GM19239 (cell line): Measurements from ENCODE around the gene GPR107.

Experiments
- DNase-seq: peaks from one replicate; pipeline ENCODE4 v3.0.0; 2011; ENCODE audit warnings: low spot score; ENCODE audit not compliant: insufficient read length
- FAIRE-seq: peaks from 2 replicates; lab custom pipeline; 2011; peaks lifted over from hg19 to GRCh38; lab: Jason Lieb, UNC

Gene GPR107

DNA sequence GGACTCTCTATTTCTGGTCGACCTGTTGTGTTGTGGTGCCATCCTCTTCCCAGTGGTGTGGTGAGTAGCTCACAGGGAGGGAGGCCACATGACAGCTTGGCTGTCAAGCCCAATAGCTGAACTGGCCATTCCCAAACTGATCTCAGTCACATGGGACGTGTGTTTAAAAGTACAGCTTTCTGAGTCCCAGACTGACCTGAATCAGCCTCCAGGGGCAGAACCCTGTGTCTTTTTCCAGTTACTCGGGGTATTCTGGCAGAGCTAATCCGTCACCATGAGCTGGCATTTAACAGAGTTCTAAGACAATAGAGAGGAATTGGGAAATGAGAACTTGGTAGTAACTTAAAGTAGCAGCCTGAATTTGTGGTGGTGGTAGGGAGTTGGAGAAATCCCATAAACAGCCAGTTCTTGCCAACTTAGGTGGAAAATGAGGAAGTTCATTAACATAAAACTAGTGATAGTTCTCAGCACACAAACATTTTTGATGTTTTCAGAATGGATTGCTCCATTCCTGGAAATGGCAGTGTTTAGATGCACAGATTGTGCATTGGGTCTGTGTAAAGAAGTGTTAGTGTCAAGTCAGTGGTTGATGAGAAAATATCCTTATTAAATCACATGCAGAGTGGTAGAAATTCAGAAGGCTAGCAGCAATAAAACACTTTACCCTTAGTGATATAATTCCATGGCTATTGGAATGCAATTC, 50.9 kb downstream of the GPR107 start:
- DNase-seq (no peak), FAIRE-seq (no peak)

- no peak for FAIRE-seq
- no peak for DNase-seq
Observed at GRCh38 chr9:130106860-130107233, 53.1 kb downstream of the GPR107 start.

- peak; percentile 91 for FAIRE-seq
- peak; percentile 64 for DNase-seq
Observed at GRCh38 chr9:130107234-130107861, 53.6 kb downstream of the GPR107 start.

GRCh38 chr9:130107955-130108354, 54.2 kb downstream of the GPR107 start:
- DNase-seq (no peak), FAIRE-seq (no peak)

GRCh38 chr9:130110166-130110565, 56.5 kb downstream of the GPR107 start:
- DNase-seq: no peak
- FAIRE-seq: no peak

- FAIRE-seq: no peak
- DNase-seq: no peak
Observed at GRCh38 chr9:130110596-130111021, 56.9 kb downstream of the GPR107 start.

DNA sequence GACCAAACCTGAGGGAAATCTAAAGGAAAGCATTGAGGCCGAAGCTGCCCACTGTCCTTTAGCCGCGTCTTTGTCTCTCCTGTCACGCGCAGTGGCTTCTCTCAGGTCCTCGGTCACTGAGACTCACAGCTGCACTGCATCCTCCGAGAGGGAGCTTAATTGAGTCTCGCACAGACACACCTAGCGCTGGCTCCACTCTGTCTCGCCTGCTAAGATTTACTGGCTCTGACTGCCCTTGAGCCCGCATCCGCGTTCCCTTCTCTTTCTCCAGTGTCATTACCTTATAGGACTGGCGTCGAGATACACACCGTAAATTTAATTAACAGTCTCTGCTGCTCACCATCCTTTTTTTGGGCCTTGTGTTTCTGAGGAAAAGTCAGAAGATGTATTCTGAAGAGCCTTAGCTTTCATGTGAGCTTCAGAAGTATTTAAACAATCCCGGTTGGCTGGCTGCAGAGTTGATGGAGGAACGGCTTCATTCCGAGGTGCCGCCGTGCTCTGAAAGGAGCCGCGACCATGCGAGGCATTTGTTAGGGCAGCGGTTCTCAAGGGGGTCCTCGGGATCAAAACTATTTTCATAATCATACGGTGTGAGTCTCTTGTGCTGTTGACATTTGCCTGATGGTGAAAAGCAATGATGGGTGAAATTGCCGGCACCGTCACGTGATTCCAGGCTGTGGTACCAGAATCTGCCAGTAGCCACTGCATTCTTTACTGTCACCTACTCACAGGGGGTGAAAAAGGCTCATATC, 58.3 kb downstream of the GPR107 start:
- FAIRE-seq (no peak), DNase-seq (no peak)

DNA sequence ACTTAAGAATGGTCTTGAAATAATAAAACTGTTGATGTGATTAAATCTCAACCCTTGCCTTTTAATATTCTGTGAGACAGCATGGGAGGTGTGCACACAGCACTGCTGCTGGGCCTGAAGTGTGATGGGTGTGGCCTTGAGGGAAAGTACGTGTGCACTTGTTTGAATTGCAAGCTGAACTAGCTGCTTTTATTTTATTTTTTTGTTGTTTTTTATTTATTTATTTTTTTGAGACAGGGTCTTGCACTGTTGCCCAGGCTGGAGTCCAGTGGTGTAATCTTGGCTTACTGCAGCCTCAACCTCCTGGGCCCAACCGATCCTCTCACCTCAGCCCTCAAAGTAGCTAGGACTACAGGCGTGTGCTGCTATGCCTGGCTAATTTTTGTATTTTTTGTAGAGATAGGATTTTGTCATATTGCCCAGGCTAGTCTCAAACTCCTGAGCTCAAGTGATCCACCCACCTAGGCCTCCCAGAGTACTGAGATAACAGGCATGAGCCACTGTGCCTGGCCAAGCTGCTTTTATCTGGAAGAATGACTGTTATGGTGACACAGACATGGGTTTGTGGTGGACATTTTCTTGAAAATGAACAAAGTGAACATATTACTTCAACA, 58.9 kb downstream of the GPR107 start:
- no peak for FAIRE-seq

GRCh38 chr9:130114741-130115140, 61.0 kb downstream of the GPR107 start:
- FAIRE-seq (no peak), DNase-seq (no peak)

More for the DNA sequence above, 58.9 kb downstream of the GPR107 start:
- DNase-seq: no peak

DNA sequence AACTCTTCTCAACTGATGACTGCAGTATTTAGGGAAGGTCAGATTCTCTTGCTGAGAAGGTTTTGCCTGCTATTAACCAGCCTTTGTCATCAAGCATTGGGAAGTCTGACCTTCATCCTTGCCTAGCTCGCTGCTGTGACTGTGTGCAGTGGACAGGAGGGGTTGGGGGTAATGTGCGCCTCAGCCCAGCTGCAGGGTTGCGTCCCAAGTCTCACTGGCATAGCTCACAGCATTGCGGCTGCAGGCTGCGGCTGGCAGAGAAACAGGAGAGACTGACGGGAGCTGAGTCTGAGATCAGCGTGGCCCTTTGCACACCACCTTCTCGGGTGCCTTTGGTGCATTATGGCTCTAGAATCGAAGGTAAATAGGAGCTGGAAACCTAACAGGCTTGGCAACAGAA, 62.6 kb downstream of the GPR107 start:
- DNase-seq (no peak), FAIRE-seq (no peak)

- DNase-seq: no peak
- FAIRE-seq: no peak
Observed at GRCh38 chr9:130117376-130117775, 63.7 kb downstream of the GPR107 start.

- FAIRE-seq (no peak), DNase-seq (no peak)
Observed at GRCh38 chr9:130117816-130118632, 64.3 kb downstream of the GPR107 start.

DNA sequence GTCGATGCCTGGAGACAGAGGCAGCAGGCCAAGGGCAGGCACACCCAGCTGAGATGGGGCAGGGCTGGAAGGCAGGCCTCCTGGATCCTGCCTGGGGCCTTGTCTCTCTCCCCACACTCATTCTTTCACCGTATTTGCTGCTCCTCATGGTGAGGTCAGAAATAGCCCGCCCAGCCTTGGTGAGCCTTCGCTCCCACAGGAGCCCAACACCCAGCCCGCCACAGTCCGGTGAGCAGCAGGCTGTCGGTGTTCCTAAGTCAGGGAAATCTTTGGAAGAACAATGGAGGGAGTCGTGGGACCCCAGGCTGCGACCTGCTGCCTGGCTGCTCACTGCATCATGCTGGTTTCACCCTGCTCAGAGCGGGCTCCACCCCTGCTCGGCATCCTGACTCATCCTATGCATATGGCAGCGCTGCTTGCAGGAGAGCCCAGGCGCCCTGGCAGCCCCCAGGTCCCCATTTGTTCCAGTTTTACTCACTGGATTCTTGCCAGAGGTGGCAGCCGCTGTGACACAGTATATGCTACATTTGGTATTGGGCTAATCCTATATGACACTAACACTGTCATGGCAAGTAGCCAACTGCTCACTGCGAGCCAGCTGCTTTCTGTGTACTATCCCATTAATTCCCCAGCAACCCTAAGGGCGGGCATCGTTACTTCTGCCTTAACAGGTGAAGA, 65.3 kb downstream of the GPR107 start:
- FAIRE-seq (no peak), DNase-seq (no peak)

DNA sequence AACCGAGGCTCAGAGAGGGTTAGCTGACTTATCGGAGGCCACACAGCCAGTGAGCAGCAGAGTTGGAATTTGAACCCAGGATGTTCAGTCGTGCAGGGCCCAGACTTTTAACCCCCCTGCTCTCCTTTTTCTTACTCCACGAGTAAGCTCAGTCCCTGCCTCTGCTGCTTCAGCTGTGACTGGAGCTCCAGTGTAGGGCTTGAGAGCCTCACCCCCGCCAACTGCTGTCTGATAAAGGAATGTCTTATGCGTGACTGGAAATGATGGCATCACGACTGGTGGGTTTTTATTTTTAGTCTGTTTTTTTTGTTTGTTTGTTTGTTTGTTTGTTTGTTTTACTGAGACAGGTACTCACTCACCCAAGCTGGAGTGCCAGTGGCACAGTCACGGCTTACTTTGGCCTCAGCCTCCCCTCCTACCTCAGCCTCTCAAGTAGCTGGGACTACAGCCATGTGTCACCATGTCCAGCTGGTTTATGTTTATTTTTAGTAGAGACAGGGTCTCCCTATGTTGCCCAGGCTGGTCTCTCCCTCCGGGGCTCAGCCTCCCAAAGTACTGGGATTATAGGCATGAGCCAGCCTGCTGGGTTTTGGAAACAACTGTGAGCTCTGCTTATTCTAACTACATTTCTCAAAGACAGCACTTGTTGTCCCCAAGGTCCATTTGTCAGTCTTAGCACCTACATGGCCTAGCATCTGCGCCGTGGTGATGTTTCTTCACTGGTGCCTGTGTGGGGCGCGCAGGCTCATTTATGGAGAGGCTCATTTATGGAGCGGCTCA, 66.0 kb downstream of the GPR107 start:
- no peak for FAIRE-seq

DNA sequence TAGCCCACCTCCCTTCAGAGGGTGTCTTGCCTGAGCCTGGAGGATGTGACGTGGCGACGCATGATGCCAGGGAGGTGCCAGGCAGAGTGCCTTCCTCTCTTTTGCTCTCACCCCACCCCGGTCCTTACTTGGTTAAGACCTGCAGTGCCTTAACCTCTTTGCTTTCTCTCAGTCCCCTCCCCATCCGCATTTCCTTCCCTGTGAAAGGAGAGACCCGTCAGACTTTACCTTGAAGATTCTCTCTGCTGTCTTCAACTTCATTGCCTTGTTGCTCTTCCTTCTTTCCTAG, 66.5 kb downstream of the GPR107 start:
- DNase-seq: no peak
- no peak for FAIRE-seq

More for the DNA sequence above, 66.0 kb downstream of the GPR107 start:
- no peak for DNase-seq

GRCh38 chr9:130120832-130121231, 67.1 kb downstream of the GPR107 start:
- FAIRE-seq: no peak
- DNase-seq: no peak

DNA sequence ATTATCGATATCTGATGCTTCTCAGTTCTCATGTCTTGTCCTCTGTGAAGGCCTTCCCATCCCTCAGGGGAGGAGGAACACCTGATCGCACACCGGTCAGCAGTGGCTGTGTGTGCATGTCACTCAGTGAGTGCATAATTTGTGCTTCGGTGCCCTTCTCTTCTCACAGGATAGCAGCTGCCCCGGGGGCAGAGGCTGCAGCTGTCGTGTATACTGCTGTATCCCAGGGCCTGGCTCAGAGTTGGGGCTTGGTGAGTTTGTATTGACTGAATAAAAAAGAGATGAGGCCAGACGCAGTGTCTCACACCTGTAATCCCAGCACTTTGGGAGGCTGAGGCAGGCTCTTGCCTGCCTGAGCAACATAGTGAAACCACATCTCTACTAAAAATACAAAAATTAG, 68.8 kb downstream of the GPR107 start:
- DNase-seq: no peak
- FAIRE-seq: no peak

DNA sequence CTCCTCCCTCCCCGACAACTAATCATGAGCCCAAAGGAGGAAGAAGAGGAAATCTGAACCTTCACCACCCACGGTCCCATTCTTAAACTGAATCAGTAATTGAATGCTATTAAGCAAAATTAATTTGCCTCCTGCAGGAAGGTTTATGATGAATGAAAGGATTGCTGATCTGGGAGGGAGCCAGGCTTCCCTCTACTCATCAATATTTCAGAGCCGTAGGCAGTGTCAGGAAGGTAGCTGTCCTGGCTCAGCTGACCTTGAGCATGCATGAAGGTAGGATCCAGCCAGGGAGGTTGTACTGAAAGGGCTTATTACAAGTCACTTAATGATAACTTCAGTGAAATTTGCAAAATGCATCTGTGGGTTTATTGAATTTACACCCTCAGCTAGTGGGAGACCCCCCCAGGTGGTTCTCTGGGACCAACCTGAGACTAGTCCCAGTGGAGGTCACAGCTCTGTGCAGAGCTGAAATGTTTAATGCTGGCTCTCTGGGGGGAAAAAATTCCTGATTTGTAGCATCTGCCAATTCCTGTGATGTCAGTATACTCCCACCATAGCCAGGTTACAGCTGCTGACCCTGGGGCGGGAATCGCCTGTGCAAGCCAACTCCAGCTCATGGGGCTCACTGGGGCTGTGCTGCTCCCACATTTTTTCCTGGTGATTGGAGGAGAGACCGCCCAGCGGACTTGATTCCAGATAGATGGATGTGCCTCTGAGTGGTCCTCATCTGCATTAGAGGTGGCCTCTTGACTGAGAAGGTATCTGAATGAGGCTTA, 70.6 kb downstream of the GPR107 start:
- DNase-seq (no peak), FAIRE-seq (no peak)
